ENCODE measurements around the gene DHRS7C. TPM values are rescaled to one million over a fixed set of nuclear protein-coding genes. Genes with fewer than 3 reads are reported as not detected.

The DHRS7C gene
- total and polyA plus RNA-seq, 4 donors: 0.26 to 0.28 TPM; not detected in 2

DNA sequence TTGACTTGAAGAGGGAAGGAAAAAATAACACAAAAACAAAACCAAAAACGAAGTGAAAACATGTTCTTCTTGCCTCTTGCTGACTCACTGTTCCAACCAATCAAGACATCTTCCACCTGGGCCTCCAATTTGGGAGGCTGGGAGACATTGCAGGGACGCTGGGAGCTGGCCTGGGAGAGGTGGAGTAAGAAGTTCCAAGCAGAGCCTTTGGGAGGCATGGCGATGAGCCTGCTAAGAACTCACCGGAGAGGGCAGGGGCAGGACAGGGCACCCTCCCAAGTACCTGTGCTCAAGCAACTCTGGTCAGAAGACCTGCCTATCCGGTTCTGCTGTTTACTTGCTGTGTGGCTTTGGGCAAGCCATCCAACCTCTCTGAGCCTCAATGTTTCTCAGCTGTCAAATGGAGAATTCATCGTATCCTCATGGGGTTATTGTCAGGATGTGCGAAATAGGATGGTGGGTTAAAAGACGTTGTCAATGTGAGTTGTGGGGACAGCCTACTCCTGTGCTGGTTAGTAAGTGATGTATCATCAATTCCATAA is 33.5 kb upstream of the DHRS7C start:
- 78% methylated on average over 8 of the region's 8 CpGs for WGBS
- no peaks in the 10 kb centered on the region for H3K27me3 ChIP-seq (ENCODE audit: control insufficient read depth in 4 of 4, insufficient read depth in 4 of 4, low read length in 3 of 4)
- H3K4me3 ChIP-seq (ENCODE audit: low read depth in 1 of 3, low read length in 3 of 3): no peak overlapping the region
- no peaks in the 10 kb centered on the region for H3K4me1 ChIP-seq (ENCODE audit: control insufficient read depth in 4 of 4, insufficient read depth in 4 of 4, low read length in 3 of 4)
- no peaks in the 10 kb centered on the region for H3K36me3 ChIP-seq (ENCODE audit: control insufficient read depth in 4 of 4, insufficient read depth in 3 of 4, low read depth in 1 of 4, low read length in 3 of 4)
- TF ChIP-seq GABPA (IDR thresholded peaks at IDR 0.05 in 1 of 2, conservative IDR thresholded peaks at IDR 0.05 in 1 of 2) (no peak), JUND (IDR thresholded peaks at IDR 0.05) (no peak), NR2F2 (IDR thresholded peaks at IDR 0.05) (no peak), RAD21 (IDR thresholded peaks at IDR 0.05) (no peak), YY1 (IDR thresholded peaks at IDR 0.05) (no peak), HNF4A (conservative IDR thresholded peaks at IDR 0.05) (no peak), FOXA1 (IDR thresholded peaks at IDR 0.05) (no peak), SP1 (IDR thresholded peaks at IDR 0.05) (no peak), TAF1 (conservative IDR thresholded peaks at IDR 0.05) (no peak), EGR1 (IDR thresholded peaks at IDR 0.05; ENCODE audit: low read depth in 2 of 2) (no peak), RXRA (IDR thresholded peaks at IDR 0.05) (no peak)
- TF ChIP-seq, protein P1, sequence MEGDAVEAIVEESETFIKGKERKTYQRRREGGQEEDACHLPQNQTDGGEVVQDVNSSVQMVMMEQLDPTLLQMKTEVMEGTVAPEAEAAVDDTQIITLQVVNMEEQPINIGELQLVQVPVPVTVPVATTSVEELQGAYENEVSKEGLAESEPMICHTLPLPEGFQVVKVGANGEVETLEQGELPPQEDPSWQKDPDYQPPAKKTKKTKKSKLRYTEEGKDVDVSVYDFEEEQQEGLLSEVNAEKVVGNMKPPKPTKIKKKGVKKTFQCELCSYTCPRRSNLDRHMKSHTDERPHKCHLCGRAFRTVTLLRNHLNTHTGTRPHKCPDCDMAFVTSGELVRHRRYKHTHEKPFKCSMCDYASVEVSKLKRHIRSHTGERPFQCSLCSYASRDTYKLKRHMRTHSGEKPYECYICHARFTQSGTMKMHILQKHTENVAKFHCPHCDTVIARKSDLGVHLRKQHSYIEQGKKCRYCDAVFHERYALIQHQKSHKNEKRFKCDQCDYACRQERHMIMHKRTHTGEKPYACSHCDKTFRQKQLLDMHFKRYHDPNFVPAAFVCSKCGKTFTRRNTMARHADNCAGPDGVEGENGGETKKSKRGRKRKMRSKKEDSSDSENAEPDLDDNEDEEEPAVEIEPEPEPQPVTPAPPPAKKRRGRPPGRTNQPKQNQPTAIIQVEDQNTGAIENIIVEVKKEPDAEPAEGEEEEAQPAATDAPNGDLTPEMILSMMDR (IDR thresholded peaks at IDR 0.05; ENCODE audit: low read depth, low read length, missing input control): no peak
- TF ChIP-seq, protein P2, sequence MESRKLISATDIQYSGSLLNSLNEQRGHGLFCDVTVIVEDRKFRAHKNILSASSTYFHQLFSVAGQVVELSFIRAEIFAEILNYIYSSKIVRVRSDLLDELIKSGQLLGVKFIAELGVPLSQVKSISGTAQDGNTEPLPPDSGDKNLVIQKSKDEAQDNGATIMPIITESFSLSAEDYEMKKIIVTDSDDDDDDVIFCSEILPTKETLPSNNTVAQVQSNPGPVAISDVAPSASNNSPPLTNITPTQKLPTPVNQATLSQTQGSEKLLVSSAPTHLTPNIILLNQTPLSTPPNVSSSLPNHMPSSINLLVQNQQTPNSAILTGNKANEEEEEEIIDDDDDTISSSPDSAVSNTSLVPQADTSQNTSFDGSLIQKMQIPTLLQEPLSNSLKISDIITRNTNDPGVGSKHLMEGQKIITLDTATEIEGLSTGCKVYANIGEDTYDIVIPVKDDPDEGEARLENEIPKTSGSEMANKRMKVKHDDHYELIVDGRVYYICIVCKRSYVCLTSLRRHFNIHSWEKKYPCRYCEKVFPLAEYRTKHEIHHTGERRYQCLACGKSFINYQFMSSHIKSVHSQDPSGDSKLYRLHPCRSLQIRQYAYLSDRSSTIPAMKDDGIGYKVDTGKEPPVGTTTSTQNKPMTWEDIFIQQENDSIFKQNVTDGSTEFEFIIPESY (IDR thresholded peaks at IDR 0.05): no peak
- TF ChIP-seq, protein P3, sequence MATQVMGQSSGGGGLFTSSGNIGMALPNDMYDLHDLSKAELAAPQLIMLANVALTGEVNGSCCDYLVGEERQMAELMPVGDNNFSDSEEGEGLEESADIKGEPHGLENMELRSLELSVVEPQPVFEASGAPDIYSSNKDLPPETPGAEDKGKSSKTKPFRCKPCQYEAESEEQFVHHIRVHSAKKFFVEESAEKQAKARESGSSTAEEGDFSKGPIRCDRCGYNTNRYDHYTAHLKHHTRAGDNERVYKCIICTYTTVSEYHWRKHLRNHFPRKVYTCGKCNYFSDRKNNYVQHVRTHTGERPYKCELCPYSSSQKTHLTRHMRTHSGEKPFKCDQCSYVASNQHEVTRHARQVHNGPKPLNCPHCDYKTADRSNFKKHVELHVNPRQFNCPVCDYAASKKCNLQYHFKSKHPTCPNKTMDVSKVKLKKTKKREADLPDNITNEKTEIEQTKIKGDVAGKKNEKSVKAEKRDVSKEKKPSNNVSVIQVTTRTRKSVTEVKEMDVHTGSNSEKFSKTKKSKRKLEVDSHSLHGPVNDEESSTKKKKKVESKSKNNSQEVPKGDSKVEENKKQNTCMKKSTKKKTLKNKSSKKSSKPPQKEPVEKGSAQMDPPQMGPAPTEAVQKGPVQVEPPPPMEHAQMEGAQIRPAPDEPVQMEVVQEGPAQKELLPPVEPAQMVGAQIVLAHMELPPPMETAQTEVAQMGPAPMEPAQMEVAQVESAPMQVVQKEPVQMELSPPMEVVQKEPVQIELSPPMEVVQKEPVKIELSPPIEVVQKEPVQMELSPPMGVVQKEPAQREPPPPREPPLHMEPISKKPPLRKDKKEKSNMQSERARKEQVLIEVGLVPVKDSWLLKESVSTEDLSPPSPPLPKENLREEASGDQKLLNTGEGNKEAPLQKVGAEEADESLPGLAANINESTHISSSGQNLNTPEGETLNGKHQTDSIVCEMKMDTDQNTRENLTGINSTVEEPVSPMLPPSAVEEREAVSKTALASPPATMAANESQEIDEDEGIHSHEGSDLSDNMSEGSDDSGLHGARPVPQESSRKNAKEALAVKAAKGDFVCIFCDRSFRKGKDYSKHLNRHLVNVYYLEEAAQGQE (IDR thresholded peaks at IDR 0.05): no peak
- TF ChIP-seq, protein P4, sequence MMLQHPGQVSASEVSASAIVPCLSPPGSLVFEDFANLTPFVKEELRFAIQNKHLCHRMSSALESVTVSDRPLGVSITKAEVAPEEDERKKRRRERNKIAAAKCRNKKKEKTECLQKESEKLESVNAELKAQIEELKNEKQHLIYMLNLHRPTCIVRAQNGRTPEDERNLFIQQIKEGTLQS (IDR thresholded peaks at IDR 0.05): no peak
- no peak overlapping the region for H3K9ac ChIP-seq (ENCODE audit: low read depth in 1 of 2, low read length in 2 of 2)
- no peaks in the 10 kb centered on the region for H3K9me3 ChIP-seq (ENCODE audit: control insufficient read depth in 4 of 4, low read length in 3 of 4)
- no peak overlapping the region for H3K27ac ChIP-seq (ENCODE audit: low read depth in 1 of 2, low read length in 2 of 2)
- DNase-seq (ENCODE audit: low spot score): no peak

DNA sequence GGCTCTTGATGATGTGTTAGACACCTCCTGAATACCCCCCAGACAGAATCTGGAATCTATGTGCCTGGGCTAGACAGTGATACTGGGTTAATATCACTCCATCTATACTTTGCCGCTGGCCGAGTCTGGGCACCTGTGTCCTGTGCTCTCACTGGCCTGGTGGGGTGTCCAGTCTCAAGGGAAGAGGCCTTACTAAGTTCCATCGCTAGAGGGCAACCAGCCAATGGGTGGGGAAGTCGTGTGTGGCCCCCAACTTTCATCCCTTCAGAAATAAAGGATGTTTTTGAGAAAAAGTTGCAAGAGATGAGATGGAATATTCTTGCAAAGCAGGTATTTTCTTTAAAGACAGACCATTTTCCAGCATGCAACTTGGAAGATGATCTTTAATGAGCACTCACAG is 32.7 kb upstream of the DHRS7C start:
- H3K4me1 ChIP-seq (ENCODE audit: control insufficient read depth in 4 of 4, insufficient read depth in 4 of 4, low read length in 3 of 4): no peaks in the 10 kb centered on the region
- H3K27ac ChIP-seq (ENCODE audit: low read depth in 1 of 2, low read length in 2 of 2): no peak overlapping the region
- no peak for DNase-seq (ENCODE audit: low spot score)
- no peaks in the 10 kb centered on the region for H3K9me3 ChIP-seq (ENCODE audit: control insufficient read depth in 4 of 4, low read length in 3 of 4)
- no peaks in the 10 kb centered on the region for H3K36me3 ChIP-seq (ENCODE audit: control insufficient read depth in 4 of 4, insufficient read depth in 3 of 4, low read depth in 1 of 4, low read length in 3 of 4)
- H3K9ac ChIP-seq (ENCODE audit: low read depth in 1 of 2, low read length in 2 of 2): no peak overlapping the region
- 49% methylated on average over 4 of the region's 4 CpGs for WGBS
- no peaks in the 10 kb centered on the region for H3K27me3 ChIP-seq (ENCODE audit: control insufficient read depth in 4 of 4, insufficient read depth in 4 of 4, low read length in 3 of 4)
- H3K4me3 ChIP-seq (ENCODE audit: low read depth in 1 of 3, low read length in 3 of 3): no peak overlapping the region
- TF ChIP-seq RXRA (IDR thresholded peaks at IDR 0.05) (no peak), SP1 (IDR thresholded peaks at IDR 0.05) (no peak), YY1 (IDR thresholded peaks at IDR 0.05) (no peak), HNF4A (conservative IDR thresholded peaks at IDR 0.05) (no peak), NR2F2 (IDR thresholded peaks at IDR 0.05) (no peak)
- TF ChIP-seq, protein P3 (IDR thresholded peaks at IDR 0.05): no peak
- TF ChIP-seq, protein P2 (IDR thresholded peaks at IDR 0.05): no peak
- TF ChIP-seq, protein P1 (IDR thresholded peaks at IDR 0.05; ENCODE audit: low read depth, low read length, missing input control): no peak
